ENCODE data around the gene KNG1. TPM values are rescaled to one million over a fixed set of nuclear protein-coding genes. Genes with fewer than 3 reads are reported as not detected.

Gene KNG1
- total and polyA plus RNA-seq, 7 donors, result 0.16 to 0.26 TPM; not detected in 5

GRCh38 chr3:186779204-186779603 lies 62.0 kb downstream of the KNG1 start:
- Histone ChIP-seq H3K4me1 (peaks cover 4% of the 10 kb centered on the region), H3K27me3 (ENCODE audit: insufficient read depth in 3 of 3, low read length in 2 of 3) (peaks cover 0 to 4% (median 0%) of the 10 kb centered on the region in 3 donors), H3K4me3 (no peak overlapping the region), H3K27ac (no peak overlapping the region), H3K9me3 (no peaks in the 10 kb centered on the region), H3K36me3 (ENCODE audit: insufficient read depth in 1 of 2, low read depth in 1 of 2) (peaks cover 0 to 2% of the 10 kb centered on the region in 2 donors)
- TF ChIP-seq CTCF (IDR thresholded peaks at IDR 0.05), result no peak
- 90 to 96% (median 93%) methylated on average over 5 of the region's 5 CpGs for WGBS, 3 donors
- no peak for ATAC-seq
- intact Hi-C loops (cut with DNase I), result no loop called here
- DNase-seq, result no peak

GRCh38 chr3:186782542-186783057 lies 65.4 kb downstream of the KNG1 start:
- intact Hi-C loops (cut with DNase I), result loop anchor here in 1 of 2 donors (5.0 kb wide), 2 partner anchors 210 to 845 kb away; partner anchors contain the start of genes DNAJB11 and TRA2B
- peaks cover 32% of the 10 kb centered on the region for H3K4me1 ChIP-seq
- H3K27me3 ChIP-seq (ENCODE audit: insufficient read depth in 3 of 3, low read length in 2 of 3), result no peaks in the 10 kb centered on the region
- DNase-seq, result no peak
- peak overlapping the region; percentile 98 for H3K27ac ChIP-seq
- 3 to 4% (median 4%) methylated on average over 21 of the region's 21 CpGs for WGBS, 3 donors
- no peak for TF ChIP-seq CTCF (IDR thresholded peaks at IDR 0.05)
- H3K36me3 ChIP-seq (ENCODE audit: insufficient read depth in 1 of 2, low read depth in 1 of 2), result peaks cover 21 to 36% of the 10 kb centered on the region in 2 donors
- ATAC-seq, result peak; percentile 0 to 8 (median 4)
- H3K4me3 ChIP-seq, result peak overlapping the region; percentile 93
- no peaks in the 10 kb centered on the region for H3K9me3 ChIP-seq

GRCh38 chr3:186783058-186783730 lies 66.0 kb downstream of the KNG1 start, which contains the start of gene EIF4A2:
Gene EIF4A2, plus strand, starts transcription at chr3:186783577. Its CDS starts 34 bp downstream, at chr3:186783611.
- Histone ChIP-seq H3K4me1 (peaks cover 38% of the 10 kb centered on the region), H3K27me3 (ENCODE audit: insufficient read depth in 3 of 3, low read length in 2 of 3) (no peaks in the 10 kb centered on the region), H3K4me3 (peak within 1 kb of the TSS; percentile 93), H3K27ac (peak within 1 kb of the TSS; percentile 98), H3K36me3 (ENCODE audit: insufficient read depth in 1 of 2, low read depth in 1 of 2) (peaks cover 22 to 42% of the 10 kb centered on the region in 2 donors), H3K9me3 (no peaks in the 10 kb centered on the region)
- TF ChIP-seq CTCF (IDR thresholded peaks at IDR 0.05), result no peak
- ATAC-seq, result peak; percentile 87 to 90 (median 88)
- intact Hi-C loops (cut with DNase I), result loop anchor here in 1 of 2 donors (5.0 kb wide), 2 partner anchors 211 to 846 kb away; partner anchors contain the start of genes DNAJB11 and TRA2B
- DNase-seq, result peak; percentile 93 to 94
- WGBS, 3 donors, result 0% methylated on average over 60 of the region's 60 CpGs

GRCh38 chr3:186783731-186784515 lies 66.8 kb downstream of the KNG1 start:
- peak overlapping the region; percentile 93 for H3K4me3 ChIP-seq
- DNase-seq (peak; percentile 88 to 94), ATAC-seq (peak; percentile 85 to 93 (median 88))
- 0% methylated on average over 56 of the region's 56 CpGs for WGBS, 3 donors
- H3K27me3 ChIP-seq (ENCODE audit: insufficient read depth in 3 of 3, low read length in 2 of 3), result no peaks in the 10 kb centered on the region
- intact Hi-C loops (cut with DNase I), result loop anchor here in 1 of 2 donors (5.0 kb wide), 2 partner anchors 212 to 847 kb away; partner anchors contain the start of genes DNAJB11 and TRA2B
- no peaks in the 10 kb centered on the region for H3K9me3 ChIP-seq
- no peak for TF ChIP-seq CTCF (IDR thresholded peaks at IDR 0.05)
- peaks cover 45% of the 10 kb centered on the region for H3K4me1 ChIP-seq
- H3K27ac ChIP-seq, result peak overlapping the region; percentile 98
- H3K36me3 ChIP-seq (ENCODE audit: insufficient read depth in 1 of 2, low read depth in 1 of 2), result peaks cover 25 to 49% of the 10 kb centered on the region in 2 donors

All from psoas muscle (tissue), 8 donors.